Skin of body (tissue), 2 donors: ENCODE measurements around the gene TMEM234. TPM values are rescaled to one million over a fixed set of nuclear protein-coding genes. Genes with fewer than 3 reads are reported as not detected.
"Not testable (repeated sequence)": the region's sequence is repeated elsewhere in the genome, so short reads cannot be mapped to it uniquely, and the experiment has no call there.

ENCODE experiments used
- DNase-seq: peaks from one replicate; lab custom pipeline; 2025; lab: John Stamatoyannopoulos, UW
- total RNA-seq: library from RNA; depleted of rRNA; stranded (reverse); fragments of >200 nt; gene quantifications from one replicate; pipeline ENCODE4 v1.2.3, GENCODE V29; 2014

The TMEM234 gene
- total RNA-seq, result 11.5 TPM

DNA sequence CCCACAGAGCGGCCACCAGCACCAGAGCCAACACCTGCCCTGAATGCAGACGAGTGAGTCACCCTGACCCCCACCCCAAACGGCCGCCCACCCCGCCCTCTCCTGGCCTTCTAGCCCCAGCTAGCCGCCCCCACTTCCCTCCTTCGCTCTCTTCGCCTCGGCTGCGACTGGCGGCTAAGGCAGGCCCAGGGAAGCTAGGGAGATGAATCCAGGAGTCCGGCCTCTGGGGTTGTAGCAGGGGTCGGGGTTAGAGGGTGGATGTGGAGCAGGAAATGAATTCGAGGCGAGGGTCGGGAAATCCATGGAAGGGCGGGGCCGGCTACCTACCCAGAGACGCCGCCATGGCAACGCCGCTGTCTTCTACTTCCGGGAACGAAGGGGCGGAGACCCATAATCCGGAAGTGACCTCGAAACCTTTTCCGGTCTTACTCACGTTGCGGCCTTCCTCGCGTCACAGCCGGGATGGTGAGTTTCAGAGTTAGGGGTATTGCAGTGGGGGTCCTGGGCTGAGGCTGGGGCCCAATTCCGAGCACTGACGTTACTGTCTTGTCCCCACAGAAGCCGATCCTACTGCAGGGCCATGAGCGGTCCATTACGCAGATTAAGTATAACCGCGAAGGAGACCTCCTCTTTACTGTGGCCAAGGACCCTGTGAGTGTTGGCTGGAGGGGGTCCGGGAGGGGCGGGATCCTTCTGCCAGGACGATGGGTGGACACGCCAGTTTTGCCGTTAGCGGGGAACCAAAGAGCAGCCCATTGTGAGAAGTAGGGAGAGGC lies at the start of gene TMEM234, which contains the start of gene EIF3I:
Gene TMEM234, minus strand, starts transcription at position 374 of the 776 bp plus-strand sequence. Its CDS starts 31 bp downstream, at position 343.
Gene EIF3I, plus strand, starts transcription at position 428 of the 776 bp plus-strand sequence. Its CDS starts 35 bp downstream, at position 463.
- peak; percentile 95 for DNase-seq

DNA sequence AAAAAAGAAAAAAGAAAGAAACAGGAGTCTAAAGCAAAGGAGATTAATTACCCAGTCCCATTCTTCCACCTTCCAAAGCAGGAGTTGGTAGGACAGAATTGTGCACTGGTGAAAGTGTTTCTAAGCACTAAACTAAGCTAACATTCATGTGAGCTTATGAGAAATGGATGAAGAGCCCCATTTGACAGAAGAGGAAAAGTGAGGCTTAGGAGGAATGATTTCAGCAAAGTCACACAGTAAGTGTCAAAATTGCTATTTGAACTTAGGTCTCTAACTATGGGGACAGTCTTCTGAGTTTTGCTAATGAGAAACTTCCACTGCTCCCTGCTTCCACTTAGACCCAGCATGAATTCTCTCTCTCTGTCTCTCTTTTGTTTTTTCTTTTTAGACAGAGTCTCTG lies 47.6 kb upstream of the TMEM234 start:
- DNase-seq, result no peak

DNA sequence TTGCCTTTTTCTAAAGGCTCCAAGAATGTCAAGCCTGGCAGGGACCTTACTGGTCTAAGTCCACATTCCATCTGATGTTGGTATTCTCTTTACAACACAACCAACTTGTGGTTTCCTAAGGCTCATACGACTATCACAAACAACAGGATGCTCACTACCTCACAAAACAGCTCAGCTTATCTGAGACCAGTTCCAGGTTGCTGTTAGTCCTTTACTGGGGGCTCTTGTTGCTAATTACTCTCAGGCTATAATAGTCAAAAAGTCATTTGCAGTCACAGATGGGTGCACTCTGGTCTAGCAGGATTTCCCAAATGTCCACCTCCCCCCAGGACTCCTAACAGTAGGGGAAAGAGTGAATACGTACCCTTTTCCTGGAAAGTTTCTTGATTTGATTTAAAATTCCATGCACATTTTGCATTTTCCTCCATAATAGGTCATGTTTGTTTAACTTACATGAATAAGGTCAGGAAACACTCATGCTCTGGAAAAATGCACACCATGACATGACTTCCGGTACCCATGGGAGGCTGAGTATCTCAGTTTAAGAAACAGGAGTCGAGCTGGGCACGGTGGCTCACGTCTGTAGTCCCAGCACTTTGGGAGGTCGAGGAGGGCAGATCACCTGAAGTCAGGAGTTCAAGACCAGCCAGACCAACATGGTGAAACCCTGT lies 44.9 kb upstream of the TMEM234 start:
- DNase-seq, result peak; percentile 67

DNA sequence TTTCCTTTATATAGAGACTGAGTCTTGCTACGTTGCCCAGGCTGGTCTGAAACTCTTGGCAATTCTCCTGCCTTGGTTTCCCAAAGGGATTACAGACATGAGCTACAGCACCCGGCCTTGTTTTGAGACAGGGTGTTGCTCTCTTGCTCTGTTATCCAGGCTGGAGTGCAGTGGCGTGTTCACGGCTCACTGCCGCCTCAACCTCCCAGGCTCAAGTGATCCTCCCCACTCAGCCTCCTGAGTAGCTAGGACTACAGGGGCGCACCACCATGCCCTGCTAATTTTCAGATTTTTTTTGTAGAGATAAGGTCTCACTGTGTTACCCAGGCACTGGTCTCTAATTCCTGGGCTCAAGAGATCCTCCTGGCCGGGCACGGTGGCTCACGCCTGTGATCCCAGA lies 43.7 kb upstream of the TMEM234 start:
- no peak for DNase-seq

DNA sequence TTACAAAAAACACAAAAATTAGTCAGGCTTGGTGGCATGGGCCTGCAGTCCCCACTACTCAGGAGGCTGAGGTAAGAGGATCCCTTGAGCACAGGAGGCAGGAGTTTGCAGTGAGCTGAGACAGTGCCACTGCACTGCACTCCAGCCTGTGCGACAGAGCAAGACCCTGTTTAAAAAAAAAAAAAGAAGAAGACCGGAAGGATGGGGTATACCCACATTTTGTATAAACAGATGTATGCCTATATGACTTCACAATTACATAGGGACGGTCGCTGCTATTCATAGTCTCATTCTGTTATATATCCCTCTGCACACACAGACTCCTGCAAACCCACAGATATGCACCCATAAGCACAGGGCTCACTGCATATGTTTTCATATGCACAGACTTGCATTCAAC lies 41.6 kb upstream of the TMEM234 start:
- no peak for DNase-seq

DNA sequence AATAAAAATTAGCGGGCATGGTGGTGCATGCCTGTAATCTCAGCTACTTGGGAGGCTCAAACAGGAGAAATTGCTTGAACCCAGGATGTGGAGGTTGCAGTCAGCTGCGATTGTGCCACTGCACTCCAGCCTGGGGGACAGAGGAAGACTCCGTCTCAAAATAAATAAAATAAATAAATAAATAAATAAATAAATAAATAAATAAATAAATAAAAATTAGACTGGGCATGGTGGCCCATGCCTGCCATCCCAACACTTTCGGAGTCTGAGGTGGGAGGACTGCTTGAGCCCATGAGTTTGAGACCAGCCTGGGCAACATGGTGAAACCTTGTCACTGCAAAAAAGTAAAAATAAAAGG lies 41.1 kb upstream of the TMEM234 start:
- DNase-seq, result not testable (repeated sequence)

DNA sequence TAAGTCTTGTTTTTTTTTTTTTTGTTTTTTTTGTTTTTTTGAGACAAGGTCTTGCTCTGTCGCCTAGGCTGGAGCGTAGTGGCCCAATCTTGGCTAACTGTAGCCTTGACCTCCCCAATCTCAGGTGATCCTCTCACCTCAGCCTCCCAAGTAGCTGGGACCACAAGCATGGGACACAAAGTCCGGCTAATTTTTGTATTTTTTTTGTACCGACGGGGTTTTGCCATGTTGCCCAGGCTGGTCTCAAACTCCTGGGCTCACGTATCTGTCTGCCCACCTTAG lies 35.0 kb upstream of the TMEM234 start:
- DNase-seq, result no peak

DNA sequence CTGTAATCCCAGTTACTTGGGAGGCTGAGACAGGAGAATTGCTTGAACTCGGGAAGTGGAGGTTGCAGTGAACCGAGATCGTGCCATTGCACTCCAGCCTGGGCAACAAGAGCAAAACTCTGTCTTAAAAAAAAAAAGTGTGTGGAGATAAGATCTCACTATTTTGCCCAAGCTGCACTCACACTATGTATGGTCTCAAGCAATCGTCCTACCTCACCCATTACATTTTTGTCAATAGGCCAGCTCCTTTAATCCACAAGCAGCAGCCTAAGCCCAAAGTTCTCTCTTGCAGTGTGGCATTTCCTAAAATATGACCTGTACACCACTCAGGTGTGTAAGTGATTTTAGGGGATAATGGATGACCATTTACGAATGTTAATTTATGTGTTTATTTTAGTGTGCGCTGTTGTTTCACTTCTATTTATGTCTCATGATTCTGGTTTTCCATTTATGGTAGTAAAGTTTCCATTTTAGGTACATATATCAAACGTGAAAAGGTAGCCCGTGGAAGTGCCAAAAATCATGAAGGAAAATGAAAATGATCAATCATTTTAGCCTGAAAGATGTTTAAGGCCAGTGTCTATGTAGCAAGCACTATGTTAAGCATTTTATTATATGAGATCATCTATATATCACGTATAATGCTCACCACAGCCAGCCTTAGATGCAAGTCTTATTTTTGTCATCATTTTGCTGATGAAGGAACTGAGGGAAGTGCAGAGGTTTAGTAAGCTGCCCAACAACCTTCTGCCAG lies 34.5 kb upstream of the TMEM234 start:
- DNase-seq, result no peak

DNA sequence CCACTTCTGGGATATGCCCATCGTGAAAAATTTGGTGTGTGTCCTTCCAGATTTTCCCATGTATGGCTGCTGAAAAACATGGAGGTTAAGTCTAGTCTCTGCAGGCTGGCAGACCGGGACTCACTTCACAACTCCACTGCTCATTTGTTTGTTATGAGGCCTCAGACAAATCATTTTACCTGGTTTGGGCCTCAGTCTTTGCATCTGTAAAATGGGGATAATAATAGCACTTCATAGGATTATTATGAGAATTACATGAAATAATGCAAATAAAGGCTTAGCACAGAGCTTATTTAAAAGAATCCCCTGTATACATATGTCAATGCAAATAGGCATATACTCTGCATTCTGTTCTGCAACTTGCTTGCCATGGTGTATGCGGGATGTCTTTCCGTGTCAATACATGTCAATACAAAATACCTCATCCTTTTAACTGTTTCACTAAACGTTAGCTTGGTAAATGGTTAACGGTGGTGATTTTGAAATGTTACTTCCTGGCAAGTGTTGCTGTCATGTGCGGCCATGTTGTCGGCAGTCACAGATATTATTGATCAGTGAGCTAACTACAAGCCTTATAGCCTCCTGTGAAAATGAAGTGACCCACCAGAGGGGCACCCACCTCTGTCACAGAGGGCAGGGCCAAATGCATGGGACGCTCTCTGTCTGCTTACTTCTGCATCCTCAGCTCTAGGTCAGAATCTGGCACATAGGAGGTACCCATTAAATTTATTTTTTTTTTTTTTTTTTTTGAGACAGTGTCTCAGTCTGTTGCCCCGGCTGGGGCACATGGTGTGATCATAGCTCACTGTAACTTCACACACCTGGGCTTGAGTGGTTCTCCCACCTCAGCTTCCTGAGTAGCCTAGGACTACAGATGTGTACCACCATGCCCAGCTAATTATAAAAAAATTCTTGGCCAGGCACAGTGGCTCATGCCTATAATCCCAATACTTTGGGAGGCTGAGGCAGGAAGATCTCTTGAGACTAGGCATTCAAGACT lies 33.2 kb upstream of the TMEM234 start:
- DNase-seq, result no peak

DNA sequence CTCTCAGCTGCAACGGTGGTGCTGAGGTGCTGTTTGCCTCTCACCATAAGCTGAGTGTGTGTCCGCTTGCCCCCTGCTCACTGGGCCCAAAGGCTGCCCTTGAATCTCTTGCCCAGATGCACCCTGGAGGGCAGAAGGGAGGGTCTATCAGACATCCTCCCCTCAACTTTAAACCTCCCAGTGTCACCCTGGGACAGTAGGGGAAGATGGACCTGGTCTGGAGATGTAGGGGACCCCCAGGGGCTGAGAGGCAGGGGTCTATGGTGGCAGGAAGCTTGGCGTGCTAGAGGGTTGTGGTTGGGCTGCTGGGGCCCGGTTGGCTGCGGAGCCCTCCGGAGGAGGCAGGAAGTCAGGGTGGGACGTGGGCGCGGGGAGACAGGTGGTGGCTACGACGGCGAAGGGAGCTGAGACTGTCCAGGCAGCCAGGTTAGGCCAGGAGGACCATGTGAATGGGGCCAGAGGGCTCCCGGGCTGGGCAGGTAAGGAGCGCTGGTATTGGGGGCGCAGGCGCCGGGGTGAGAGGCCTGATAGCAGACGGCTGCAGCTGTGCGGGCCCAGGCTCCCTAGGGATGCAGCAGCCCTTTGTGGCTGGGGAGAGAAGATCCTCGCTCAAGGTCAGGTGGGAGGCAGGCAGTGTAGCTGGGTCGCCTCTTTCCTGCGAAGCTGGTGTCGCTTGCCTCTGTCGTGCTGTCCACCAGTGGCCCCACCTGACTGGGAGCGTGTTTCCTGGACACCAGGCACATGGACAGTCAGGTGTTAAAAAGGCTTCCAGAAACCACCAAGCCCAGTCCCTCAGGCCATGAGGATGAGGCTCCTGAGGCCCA lies 29.0 kb upstream of the TMEM234 start, which contains the start of gene LCK:
Gene LCK, plus strand, starts transcription at position 373 of the 824 bp plus-strand sequence. CDS start 23,065 bp downstream, outside the sequence.
- no peak for DNase-seq

DNA sequence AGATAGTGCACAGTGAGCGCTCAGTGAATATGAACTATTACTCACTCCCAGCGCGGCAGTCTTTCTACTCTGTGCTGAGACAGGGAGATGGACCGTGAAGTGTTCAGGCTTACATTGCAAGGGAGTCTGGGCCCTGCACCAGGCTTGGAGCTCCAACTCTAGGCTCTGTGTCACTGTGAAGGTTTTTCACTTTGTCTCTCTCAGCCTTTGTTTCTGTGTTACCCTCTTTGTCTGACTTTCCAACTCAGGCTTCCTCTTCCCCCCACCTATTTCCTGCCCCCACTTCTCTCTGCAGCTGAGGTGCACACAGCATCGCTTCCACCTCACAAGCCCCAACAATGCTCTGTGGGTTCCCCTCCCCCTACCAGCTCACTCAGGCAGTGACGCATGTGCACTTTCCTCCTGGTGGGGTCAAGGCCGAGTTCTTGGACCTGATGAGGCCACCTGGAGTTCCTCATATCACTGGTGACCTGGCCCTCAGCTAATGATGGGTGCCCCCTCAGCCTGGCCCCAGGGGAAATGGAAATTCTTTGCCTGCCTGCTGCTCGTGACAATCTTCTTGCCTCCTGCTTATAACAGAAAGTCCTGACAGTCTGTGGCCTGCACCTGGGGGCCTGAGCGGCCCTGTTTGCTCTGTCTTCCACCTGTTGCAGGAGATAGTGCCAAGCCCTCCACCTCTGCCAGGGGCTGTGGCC lies 27.8 kb upstream of the TMEM234 start:
- no peak for DNase-seq

DNA sequence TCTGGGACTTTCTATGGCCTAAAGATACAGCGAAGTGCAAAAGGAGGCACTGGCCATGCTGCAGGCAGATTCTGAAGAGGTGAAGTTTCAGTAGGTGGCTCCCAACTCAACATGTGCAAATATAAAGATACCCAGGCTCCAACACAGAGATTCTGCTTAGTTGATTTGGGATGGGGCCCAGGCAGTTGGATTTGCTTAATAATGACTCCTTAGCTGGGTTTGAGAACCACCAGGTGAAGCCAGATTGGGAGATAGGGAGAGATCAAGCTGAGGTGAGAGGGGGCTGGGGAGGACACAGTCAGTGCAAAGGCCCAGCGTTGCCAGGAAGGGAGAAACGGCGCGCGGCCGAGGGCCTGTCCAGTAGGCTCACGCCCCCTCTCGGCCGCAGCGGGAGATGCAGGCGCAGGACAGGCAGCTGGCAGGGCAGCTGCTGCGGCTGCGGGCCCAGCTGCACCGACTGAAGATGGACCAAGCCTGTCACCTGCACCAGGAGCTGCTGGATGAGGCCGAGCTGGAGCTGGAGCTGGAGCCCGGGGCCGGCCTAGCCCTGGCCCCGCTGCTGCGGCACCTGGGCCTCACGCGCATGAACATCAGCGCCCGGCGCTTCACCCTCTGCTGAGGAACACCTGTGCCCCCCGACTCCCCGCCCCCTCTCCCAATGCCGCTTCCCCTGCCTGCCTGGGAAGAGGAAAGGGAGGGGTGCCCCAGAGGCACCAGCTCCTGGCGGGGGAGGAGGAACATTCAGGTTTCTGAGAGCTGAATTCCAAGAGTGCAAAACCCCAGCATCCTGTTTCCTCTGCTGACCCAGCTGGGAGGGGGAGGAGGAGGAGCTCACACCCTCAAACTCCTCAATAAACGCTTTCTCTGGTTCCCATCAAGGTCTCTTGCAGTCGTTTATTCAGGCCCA lies 26.1 kb upstream of the TMEM234 start:
- no peak for DNase-seq

DNA sequence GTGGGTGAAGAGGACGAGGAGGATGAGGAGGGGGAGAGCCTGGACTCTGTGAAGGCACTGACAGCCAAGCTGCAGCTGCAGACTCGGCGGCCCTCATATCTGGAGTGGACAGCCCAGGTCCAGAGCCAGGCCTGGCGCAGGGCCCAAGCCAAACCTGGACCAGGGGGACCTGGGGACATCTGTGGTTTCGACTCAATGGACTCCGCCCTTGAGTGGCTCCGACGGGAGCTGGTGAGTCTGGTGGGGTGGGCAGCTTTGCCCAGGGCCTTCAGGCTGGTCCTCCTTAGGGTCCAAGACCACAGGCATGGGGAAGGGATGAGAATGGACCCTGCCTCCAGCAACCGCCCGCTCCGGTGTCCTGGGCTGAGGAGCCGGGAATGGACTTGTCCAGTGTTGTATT lies 25.3 kb upstream of the TMEM234 start:
- DNase-seq, result no peak

DNA sequence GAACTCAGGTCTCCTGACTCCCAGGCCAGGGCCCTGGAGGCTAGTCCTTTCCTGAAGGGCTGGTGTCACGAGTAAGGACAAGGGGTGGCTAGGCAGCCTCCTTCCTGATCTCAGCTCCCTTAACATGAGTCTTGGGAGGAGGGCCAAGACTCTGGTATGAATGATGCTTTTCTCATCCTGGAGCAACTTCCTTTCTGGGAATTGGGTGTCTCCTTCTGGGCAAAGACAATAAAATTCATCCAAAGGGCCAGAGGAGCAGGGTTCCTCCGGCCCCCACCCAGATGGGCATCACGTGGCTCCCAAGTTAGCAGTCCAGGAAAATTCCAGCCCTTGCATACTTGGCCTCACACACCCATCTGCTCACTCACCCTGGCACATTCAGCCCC lies 24.7 kb upstream of the TMEM234 start, which contains the start of gene FAM167B:
Gene FAM167B, plus strand, starts transcription at position 335 of the 386 bp plus-strand sequence. CDS start 200 bp downstream, outside the sequence.
- peak; percentile 24 for DNase-seq

DNA sequence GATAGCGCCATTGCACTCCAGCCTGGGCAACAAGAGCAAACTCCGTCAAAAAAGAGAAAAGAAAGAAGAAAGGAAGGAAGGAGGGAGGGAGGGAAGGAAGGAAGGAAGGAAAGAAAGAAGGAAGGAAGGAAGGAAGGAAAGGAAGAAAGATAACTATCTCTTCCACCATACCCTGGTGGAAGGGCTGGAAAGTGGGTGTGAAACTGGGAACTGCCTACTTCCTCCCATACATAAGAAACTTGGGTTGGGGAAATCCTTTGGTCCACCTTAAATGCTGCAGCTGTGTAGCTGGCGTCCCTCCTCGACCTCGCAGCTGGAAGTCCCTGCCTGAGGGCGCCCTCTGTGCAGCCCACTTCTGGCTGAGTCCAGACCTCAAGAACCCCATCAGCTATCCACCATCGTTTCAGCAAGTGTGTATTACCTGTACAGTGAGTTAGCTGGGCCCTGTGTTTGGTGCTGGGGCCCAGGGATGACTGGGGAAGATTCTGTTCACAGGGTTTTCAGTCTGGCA lies 20.2 kb upstream of the TMEM234 start:
- DNase-seq, result no peak

DNA sequence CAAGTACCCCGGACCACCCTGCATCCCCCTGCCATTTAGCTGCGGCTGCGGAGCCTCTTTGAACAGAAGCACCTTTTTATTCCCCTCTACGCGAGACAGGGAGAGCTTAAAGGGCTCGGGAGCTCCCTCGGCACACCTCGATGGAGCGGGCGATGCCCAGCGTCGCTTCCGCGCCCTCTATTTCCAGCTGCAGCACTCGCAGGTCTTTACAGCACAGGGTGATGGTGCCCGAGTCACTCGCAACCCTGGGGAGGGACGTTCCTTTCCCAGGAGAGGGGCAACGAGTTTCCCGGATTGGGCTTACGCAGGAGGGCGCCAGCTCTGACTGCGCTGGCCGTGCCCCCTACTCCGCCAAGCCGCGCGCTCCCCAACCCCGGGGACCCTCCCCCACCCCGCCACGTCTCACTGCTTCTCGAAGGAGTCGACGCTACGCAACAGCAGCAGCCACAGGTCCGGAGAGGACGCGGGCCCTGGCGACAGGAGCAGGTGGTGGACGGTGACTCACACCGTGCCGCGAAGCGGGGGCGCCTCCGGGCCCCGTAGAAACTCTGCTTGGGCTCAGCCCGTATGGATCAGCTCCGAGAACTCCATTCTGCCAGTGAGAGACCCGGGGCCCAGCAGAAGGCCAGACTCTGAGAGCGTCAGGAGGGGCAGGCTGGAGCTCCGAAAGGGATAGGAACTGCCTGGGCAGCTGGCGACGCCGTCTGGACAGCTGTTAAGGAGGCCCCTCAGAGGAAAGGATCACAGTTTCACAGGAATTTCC lies 19.0 kb upstream of the TMEM234 start:
- DNase-seq, result no peak
